Gastroesophageal sphincter (tissue), 4 donors: ENCODE results near the gene PUDP. TPM values are rescaled to one million over a fixed set of nuclear protein-coding genes. Genes with fewer than 3 reads are reported as not detected.

ENCODE experiments used
- ATAC-seq: fragments of 150-250 bp; one replicate; pipeline ENCODE4 v1.9.1; 2016; ENCODE audit warnings: mild to moderate bottlenecking, moderate library complexity
- H3K27ac ChIP-seq, 4 donors: fragments of 200-600 bp; sonication (generic) in 3 of 4; 1 replicate in 3 of 4; 2 replicates in 1 of 4; pipeline ENCODE4 v1.5.1; 2016 to 2019
- H3K27me3 ChIP-seq: fragments of 200-600 bp; sonication (generic); one replicate; pipeline ENCODE4 v1.5.1; 2019
- H3K36me3 ChIP-seq, 2 donors: fragments of 200-600 bp; sonication (generic); one replicate each; pipeline ENCODE4 v1.5.1; 2019; ENCODE audit warnings: control low read depth in 1 of 2
- H3K4me1 ChIP-seq, 3 donors: fragments of 200-600 bp; sonication (generic); 1 replicate in 2 of 3; 2 replicates in 1 of 3; pipeline ENCODE4 v1.5.1; 2016 to 2019; ENCODE audit warnings: control low read depth in 2 of 3
- H3K4me3 ChIP-seq, 2 donors: fragments of 200-600 bp; sonication (generic); one replicate each; pipeline ENCODE4 v1.5.1; 2019; ENCODE audit warnings: mild to moderate bottlenecking in 1 of 2, moderate library complexity in 1 of 2
- H3K9me3 ChIP-seq, 3 donors: fragments of 200-600 bp; sonication (generic); one replicate each; pipeline ENCODE4 v1.5.1; 2017 to 2019; ENCODE audit warnings: control low read depth in 2 of 3
- EP300 ChIP-seq: sonication (generic); formaldehyde crosslinking; IDR thresholded peaks from one replicate; pipeline ENCODE4 v1.6.1; 2017; ENCODE audit warnings: antibody characterized with exemption, mild to moderate bottlenecking
- POLR2A ChIP-seq, 2 donors: fragments of 450-650 bp; IDR thresholded peaks; one replicate each; pipeline ENCODE4 v1.6.1; 2017; ENCODE audit warnings: antibody characterized with exemption in 2 of 2, mild to moderate bottlenecking in 2 of 2, moderate library complexity in 1 of 2
- POLR2AphosphoS5 ChIP-seq: sonication (generic); formaldehyde crosslinking; IDR thresholded peaks from one replicate; pipeline ENCODE4 v1.6.1; 2017; ENCODE audit warnings: antibody characterized with exemption
- WGBS, 2 donors: methylation state at CpG; one replicate each; pipeline ENCODE4 v1.1.5; 2018; ENCODE audit warnings: low coverage in 1 of 2; 5-methylcytosine and 5-hydroxymethylcytosine counted together
- total RNA-seq, 4 donors: library from RNA; depleted of rRNA; stranded (reverse); fragments of >200 nt; gene quantifications; one replicate each; pipeline ENCODE4 v1.1.0, GENCODE V29; 2016
- TF ChIP-seq, protein P1 (sequence below), 4 experiments: fragments of 200-600 bp in 2 of 4; fragments of 450-650 bp in 2 of 4; sonication (generic) in 1 of 4; IDR thresholded peaks; one replicate each; pipeline ENCODE4 v1.5.1; 2017 to 2019; ENCODE audit warnings: antibody characterized with exemption in 4 of 4, mild to moderate bottlenecking in 2 of 4, moderate library complexity in 2 of 4

Gene PUDP
- total RNA-seq, 4 donors from 2014 or later: 4.8 to 10.5 (median 8.1) TPM

DNA sequence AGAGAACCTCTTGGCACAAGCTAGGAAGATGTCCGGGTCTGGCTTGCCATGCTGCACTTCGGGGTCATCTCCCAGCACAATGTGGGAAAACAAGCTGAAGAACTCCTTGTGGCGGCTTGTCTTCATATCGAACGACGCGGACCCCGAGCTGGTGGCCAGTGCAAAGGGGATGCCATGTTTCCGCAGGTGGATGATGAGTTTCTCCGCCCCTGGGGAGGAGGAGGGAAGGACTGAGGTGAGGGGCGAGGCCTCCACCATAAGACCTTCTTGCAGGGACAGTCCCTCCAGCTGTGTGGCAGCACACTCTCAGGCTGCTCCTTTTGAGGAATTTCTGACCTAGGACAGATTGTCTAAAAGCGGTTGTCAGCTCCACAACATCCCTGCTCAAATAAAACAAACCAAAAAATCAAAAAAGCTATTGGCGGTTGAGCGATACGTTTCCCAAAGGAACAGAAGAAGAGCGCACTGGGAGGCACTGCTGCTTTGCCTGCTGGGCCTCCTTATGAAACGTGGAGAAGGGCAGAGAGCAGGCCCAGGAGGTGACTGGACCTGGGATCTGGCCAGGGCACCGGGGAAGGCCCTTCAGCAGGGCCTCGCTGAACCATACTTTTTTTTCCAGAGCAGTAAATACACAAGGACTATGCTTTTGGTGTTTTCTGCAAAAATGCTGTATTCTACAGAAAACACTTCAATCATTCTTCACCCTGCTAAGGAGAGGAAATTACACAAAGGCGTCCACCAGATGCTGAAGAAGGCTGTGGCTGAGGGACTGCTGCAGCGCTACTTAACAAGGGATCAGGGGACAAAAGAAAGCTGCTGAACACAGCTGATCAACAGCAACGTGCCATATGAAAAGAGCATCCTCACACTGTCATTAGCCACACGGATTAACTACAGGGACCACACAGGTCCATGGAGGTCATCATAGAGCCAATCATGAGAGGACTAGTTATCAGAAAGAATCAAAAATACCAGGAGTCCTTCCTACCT is 70.4 kb downstream of the PUDP start:
- Histone ChIP-seq H3K4me1 (no peaks in the 10 kb centered on the region), H3K27ac (no peak overlapping the region), H3K36me3 (peaks cover 0 to 13% of the 10 kb centered on the region in 2 donors), H3K4me3 (no peak overlapping the region), H3K27me3 (no peaks in the 10 kb centered on the region), H3K9me3 (no peaks in the 10 kb centered on the region)
- no peak for ATAC-seq
- WGBS, 2 donors: 87 to 100% methylated on average over 3 to 7 of the region's 23 CpGs
- no peak for TF ChIP-seq POLR2A (IDR thresholded peaks at IDR 0.05)
- no peak for TF ChIP-seq EP300
- TF ChIP-seq POLR2AphosphoS5: no peak
- TF ChIP-seq, protein P1, sequence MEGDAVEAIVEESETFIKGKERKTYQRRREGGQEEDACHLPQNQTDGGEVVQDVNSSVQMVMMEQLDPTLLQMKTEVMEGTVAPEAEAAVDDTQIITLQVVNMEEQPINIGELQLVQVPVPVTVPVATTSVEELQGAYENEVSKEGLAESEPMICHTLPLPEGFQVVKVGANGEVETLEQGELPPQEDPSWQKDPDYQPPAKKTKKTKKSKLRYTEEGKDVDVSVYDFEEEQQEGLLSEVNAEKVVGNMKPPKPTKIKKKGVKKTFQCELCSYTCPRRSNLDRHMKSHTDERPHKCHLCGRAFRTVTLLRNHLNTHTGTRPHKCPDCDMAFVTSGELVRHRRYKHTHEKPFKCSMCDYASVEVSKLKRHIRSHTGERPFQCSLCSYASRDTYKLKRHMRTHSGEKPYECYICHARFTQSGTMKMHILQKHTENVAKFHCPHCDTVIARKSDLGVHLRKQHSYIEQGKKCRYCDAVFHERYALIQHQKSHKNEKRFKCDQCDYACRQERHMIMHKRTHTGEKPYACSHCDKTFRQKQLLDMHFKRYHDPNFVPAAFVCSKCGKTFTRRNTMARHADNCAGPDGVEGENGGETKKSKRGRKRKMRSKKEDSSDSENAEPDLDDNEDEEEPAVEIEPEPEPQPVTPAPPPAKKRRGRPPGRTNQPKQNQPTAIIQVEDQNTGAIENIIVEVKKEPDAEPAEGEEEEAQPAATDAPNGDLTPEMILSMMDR (IDR thresholded peaks at IDR 0.05): no peak

DNA sequence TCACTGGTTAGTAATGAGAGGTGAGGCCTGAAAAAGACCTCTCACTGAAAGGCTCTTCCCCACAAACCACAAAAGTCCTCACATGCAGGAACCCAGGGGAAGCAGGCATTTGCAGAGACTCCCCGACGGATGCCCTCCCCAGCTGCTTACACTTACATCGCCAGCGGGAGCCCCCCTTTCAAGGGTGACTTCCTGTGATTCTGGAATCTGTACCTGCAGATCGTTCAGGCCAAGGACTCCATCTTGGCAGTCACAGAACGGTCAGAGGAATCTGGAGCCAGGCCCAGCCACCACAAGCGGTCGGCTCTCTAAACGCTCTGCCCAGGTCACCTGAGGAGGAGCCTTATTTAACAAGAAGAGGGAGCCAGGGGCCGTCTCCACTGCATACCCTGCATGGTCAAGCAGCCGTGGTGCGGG is 71.7 kb downstream of the PUDP start:
- Histone ChIP-seq H3K36me3 (peaks cover 0 to 13% of the 10 kb centered on the region in 2 donors), H3K9me3 (no peaks in the 10 kb centered on the region), H3K4me3 (no peak overlapping the region), H3K4me1 (no peaks in the 10 kb centered on the region), H3K27ac (no peak overlapping the region), H3K27me3 (no peaks in the 10 kb centered on the region)
- no CpG with 5 or more reads among the region's 12 CpGs for WGBS, 2 donors
- no peak for ATAC-seq
- no peak for TF ChIP-seq POLR2A (IDR thresholded peaks at IDR 0.05)

DNA sequence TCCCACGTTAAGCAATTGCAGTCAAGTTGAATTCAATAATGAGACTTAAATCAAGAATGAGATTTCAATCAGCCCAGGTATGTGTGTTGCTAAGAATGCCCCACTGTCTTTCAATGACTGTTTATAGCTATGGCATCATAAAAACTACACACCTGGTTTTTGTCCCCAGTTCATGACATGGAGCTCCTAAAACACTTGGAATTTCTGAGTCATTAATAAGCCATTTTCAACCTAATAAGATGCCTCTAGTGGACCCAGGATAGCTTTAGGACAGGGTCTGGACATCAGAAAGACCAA is 73.1 kb downstream of the PUDP start:
- Histone ChIP-seq H3K4me1 (no peaks in the 10 kb centered on the region), H3K27me3 (no peaks in the 10 kb centered on the region), H3K36me3 (peaks cover 0 to 13% of the 10 kb centered on the region in 2 donors), H3K9me3 (no peaks in the 10 kb centered on the region), H3K27ac (no peak overlapping the region), H3K4me3 (no peak overlapping the region)
- no peak for TF ChIP-seq POLR2AphosphoS5
- TF ChIP-seq, protein P1 (IDR thresholded peaks at IDR 0.05): no peak
- TF ChIP-seq POLR2A (IDR thresholded peaks at IDR 0.05): no peak
- TF ChIP-seq EP300: no peak
- no peak for ATAC-seq
- 100% methylated on average over 1 of the region's 1 CpG; no CpG with 5 or more reads in 1 of the 2 donors for WGBS, 2 donors

DNA sequence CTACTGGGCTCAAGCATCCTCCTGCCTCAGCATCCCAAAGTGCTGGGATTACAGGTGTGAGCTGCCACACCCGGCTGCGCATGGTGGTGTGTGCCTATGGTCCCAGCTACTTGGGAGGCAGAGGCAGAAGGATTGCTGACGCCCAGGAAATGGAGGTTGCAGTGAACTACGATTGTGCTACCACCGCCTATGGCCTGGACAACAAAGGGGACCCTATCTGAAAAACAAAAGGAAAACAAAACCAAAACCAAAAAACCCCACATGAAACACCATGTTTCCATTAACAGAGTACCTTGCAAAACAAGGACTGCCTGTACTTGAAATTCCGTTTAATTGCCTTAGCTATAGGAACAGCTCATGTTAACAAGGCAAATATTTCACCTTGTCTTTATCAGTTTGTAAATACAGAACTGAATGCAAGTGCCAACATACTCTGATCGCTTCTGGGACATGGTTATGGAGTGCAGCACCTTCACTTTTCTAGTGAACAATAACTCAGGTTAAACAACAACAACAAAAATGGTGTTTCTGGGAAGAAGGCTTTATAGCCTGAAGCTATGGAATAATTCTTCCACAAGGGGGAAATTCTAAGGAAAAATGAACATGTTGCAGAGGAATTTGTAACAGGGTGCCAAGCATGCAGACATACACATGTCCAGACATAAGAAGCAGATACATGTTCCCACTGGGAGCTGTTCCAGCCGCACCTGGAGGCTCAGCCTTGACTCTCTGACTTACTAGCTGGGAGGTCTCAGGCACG is 73.6 kb downstream of the PUDP start:
- 83 to 90% methylated on average over 1 to 5 of the region's 9 CpGs for WGBS, 2 donors
- no peaks in the 10 kb centered on the region for H3K4me1 ChIP-seq
- TF ChIP-seq POLR2A (IDR thresholded peaks at IDR 0.05): no peak
- TF ChIP-seq EP300: no peak
- no peak for TF ChIP-seq POLR2AphosphoS5
- TF ChIP-seq, protein P1 (IDR thresholded peaks at IDR 0.05): no peak
- peaks cover 0 to 13% of the 10 kb centered on the region in 2 donors for H3K36me3 ChIP-seq
- H3K9me3 ChIP-seq: no peaks in the 10 kb centered on the region
- H3K27ac ChIP-seq: no peak overlapping the region
- H3K27me3 ChIP-seq: no peaks in the 10 kb centered on the region
- ATAC-seq: no peak
- H3K4me3 ChIP-seq: no peak overlapping the region

DNA sequence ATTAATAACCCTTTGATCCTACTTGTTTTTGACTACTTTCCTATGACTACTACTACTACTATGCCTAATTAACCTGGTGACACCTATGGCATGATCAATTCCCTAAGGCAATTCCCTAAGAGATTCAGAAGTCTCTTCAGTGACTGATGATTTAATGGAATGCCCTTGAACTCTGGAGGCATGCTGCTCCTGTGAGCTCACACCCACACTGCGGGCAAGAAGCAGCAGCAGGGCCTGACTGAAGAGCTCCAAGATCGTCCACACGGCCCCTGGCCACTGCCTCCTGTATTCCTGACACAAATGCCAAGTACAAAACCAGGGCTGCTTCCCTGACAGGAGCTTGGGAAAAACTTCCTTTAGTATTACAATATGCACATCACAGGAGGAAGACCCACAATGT is 74.6 kb downstream of the PUDP start:
- Histone ChIP-seq H3K27ac (no peak overlapping the region), H3K4me1 (no peaks in the 10 kb centered on the region), H3K36me3 (peaks cover 0 to 13% of the 10 kb centered on the region in 2 donors), H3K4me3 (no peak overlapping the region), H3K9me3 (no peaks in the 10 kb centered on the region), H3K27me3 (no peaks in the 10 kb centered on the region)
- no peak for ATAC-seq
- TF ChIP-seq, protein P1 (IDR thresholded peaks at IDR 0.05): no peak
- TF ChIP-seq POLR2A (IDR thresholded peaks at IDR 0.05) (no peak), POLR2AphosphoS5 (no peak), EP300 (no peak)
- WGBS, 2 donors: 30 to 40% methylated on average over 2 of the region's 3 CpGs
